HG02678 (cell line): ENCODE results near the gene PALLD.
"Not testable (repeated sequence)": the region's sequence is repeated elsewhere in the genome, so short reads cannot be mapped to it uniquely, and the experiment has no call there.

Experiments used
- ATAC-seq: cut with Tn5 transposase; IDR thresholded peaks from one replicate; pipeline ENCODE4 v1.9.1; 2021; ENCODE audit warnings: mild to moderate bottlenecking, moderate library complexity; ENCODE audit not compliant: unreplicated experiment

PALLD gene

DNA sequence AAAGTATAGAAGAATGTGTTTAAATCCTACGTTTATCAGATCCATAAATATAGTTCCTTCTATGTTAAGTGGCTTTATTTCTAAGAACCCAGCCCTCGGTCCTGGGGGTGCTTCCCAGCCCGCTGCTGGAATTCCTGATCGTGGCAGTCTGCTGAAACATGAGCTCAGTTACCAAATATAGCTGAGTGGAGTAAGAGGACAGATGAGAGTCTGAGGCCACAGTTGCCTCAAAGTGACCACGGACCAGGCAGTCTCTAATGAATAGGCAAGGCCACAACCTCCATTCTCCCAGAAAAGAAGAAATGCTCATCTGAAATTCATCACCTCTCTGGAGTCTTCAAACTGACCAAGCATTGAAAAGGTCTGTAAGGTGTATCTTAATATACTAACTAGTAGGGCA lies at the start of gene PALLD:
Gene PALLD (plus strand): TSS at position 219 of the 400 bp plus-strand sequence.
- no peak for ATAC-seq

DNA sequence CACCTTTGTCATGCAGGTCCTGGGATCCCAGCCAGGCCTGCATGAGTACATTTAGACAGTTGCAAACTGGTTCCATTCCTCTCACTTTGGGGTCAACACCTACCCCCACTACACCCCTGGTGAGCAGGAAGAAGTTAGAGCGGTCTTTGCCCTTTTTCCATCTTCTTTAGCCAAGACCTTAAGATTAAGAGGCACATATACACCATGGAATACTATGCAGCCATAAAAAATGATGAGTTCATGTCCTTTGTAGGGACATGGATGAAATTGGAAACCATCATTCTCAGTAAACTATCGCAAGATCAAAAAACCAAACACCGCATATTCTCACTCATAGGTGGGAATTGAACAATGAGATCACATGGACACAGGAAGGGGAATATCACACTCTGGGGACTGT lies 47.8 kb upstream of the PALLD start:
- not testable (repeated sequence) for ATAC-seq

DNA sequence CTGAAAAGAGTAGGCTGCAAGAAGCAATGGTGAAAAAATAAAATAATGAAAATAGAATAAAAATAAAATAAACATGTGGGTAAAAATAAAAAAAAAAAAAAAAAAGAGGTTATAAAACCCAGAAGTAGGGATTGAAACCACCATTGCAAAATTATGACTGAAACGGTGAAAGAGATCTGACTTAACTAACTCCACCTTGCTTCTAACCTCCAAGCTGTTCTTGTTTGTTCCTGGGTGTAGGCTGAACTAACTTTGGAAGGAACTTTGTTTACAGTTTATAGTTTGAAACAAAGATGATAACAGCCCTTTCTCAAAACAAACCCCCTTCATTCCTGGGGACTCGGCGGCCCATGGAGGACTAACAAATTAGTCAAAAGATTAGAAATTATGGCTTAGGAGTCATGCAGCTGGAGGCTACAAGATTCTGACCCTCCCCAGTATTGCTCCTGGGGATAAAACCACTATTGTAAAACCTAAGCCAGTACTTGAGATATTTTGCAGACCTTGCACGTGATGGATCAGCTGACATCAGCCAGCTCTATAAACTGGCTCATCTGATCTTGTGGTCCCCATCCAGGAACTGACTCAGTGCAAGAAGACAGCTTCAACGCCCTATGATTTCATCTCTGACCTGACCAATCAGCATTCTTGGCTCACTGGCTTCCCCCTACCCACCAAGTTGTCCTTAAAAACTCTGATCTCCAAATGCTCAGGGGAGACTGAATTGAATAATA lies 47.0 kb upstream of the PALLD start:
- no peak for ATAC-seq

DNA sequence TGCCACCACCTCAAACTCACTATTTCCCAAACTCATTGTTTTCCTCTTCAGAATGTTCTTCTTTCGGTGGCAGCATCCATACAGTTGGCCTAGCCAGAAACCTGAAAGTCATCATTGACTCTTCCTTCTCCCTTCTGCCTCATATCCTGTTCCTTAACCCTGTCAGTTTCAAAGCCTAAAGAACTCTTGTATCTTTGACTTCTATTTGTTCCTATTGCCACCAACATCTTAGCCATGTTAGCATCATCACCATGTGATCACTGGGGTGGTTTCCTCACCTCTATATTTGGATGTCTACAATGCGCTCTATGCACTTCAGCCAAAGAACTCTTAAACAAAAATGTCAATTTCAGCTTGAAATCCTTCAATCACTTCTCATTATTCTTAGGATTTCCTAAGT lies 45.5 kb upstream of the PALLD start:
- ATAC-seq: peak; percentile 11

DNA sequence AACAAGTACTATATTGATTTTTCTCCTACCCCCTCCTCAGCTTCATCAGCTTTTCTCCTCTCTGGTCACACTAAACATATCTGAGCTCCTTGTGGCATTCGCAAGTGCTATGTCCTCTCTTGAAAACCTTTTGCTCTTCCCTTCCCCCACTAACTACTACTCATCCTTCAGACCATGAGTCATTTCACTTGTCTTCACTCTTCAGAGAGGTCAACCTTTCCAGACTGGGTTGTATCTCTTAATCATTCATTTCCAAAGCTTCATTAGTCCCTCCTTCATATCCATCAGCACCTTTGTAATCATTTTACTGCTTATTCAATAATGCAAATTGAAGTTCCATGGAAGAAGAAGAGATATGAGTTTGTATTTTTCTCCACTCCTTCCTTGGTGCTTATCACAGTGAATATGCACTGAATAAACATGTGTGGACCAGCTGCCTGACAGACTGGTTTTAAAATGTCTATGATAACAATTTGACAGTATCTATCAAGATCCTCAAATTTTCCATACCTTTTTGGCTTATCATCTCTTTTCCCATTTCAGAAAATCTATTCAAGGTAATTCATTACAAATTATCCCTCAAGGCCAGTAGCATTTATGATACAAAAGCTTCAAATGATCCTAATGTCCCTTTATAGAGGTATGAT lies 45.0 kb upstream of the PALLD start:
- ATAC-seq: peak; percentile 81

DNA sequence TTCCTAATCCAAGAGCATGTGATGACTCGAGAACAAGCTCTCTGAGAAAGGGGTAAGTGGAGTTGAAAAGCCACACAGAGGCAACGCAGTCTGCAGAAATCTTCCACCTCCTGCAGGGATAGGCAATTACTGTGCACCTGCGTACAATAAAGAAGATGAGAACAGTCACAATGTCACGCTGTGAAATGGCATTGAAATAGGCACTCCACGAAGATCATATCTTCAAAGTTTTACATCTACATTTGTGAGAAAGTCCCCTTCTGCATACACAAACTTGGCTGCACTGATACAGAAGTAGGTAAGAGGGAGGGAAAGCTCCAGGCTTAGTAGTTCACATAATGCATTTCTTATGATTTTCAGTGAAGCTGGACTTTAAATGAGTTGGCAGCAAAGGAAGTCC lies 43.7 kb upstream of the PALLD start:
- no peak for ATAC-seq

DNA sequence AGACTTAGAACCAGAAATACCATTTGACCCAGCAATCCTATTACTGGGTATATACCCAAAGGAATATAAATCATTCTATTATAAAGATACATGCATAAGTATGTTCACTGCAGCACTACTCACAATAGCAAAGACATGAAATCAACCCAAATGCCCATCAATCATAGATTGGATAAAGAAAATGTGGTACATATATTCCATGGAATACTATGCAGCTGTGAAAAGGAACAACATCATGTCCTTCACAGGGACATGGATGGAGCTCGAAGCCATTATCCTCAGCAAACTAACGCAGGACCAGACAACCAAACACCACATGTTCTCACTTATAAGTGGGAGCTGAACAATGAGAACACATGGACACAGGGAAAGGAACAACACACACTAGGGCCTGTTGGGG lies 38.6 kb upstream of the PALLD start:
- ATAC-seq: not testable (repeated sequence)

DNA sequence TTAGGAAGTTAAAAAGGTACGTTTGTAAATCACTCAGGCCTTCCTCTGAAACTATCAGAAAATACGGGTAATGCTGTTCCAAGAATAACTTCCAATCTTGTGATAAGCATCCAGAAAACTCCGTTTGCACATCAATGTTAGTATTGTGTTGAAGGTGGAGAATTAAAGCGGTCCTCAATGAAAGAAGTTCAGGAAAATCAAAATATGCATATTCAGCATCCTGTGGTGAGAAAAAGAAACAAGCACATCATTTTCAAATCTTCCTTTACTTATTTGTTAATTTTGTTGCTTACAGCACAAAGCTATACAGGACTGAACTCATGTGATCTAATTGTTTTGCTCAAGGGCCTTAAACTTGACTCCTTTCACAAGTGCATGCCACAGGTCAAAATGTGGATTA lies 35.0 kb upstream of the PALLD start:
- no peak for ATAC-seq

DNA sequence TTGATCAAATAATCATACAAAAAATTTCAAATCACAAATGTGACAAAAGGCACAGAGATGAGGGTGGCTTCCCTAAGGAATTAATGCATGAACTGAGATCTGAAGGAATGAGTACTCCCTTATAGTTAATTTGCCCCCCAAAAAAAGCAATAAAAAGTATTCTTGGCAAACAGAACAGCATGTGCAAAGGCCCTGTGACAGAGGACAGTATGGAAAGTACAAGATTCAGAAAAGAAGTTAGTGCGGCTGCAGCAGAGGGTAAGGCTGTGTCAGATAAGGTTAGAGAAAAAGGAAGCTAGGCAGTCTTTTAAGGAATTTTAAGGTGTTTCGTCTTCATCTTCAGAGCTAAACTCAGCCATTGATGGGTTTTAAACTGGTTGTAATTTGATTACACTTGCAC lies 23.9 kb upstream of the PALLD start:
- ATAC-seq: no peak

DNA sequence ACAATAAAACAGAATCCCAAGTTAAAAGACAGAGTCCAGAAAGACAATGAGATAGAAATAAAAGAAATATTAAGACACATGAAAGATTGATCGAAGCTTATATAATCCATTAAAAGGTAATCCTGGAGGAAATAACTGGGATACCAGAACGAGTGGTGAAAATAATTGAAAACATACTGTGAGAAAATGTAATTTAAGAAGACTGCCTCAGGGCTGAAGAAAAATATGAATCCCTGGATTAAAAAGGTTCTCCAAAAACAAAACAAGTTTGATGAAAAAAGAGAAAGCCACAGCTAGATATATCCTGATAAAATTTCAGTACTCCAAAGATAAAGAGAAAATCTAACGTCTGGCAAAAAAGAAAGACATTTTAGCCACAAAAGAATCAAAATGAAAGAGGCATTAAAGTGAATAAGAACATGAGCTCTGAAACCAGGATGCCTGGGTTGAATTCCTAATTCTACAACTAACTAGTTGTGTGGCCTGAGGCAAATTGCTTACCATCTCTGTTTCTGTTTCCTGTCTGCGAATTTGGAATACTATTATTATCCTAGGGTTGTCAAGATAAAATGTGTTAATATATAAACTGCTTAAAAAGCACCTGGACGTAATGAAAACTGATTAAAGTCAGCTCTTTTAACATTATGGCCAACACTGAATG lies 22.1 kb upstream of the PALLD start:
- ATAC-seq: no peak

DNA sequence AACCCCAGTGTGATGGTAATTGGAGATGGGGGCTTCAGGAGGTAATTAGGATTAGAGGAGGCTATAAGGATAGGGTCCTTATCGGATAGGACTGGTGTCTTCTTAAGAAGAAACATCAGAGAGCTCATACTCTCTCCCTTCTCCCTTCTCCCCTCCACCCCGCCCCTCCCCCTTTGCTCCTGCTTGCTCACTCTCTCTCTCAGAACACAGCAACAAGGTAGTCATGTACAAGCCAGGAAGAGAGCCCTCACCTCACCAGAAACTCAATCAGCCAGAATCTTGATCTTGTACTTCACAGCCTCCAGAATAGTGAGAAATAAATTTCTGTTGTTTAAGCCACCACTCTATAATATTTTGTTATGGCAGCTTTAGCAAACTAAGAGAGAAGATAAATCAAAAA lies 21.1 kb upstream of the PALLD start:
- ATAC-seq: no peak

DNA sequence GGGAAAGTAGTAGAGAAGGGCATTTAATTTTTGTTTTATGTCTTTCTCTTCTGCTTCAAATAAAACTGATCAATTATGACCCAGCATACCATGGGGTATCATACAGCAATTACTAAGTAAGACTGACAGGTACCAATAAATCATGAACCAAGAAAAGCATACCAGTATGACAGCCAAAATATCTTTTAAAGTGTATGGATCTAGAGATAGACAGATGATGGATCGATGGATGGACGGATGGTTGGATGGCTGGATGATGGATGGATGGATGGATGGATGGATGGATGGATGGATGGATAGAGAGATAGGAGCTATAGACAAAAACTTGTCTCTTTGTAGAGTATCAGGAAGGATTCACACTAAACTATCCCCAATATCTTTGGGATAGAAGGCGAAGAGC lies 18.0 kb upstream of the PALLD start:
- no peak for ATAC-seq

DNA sequence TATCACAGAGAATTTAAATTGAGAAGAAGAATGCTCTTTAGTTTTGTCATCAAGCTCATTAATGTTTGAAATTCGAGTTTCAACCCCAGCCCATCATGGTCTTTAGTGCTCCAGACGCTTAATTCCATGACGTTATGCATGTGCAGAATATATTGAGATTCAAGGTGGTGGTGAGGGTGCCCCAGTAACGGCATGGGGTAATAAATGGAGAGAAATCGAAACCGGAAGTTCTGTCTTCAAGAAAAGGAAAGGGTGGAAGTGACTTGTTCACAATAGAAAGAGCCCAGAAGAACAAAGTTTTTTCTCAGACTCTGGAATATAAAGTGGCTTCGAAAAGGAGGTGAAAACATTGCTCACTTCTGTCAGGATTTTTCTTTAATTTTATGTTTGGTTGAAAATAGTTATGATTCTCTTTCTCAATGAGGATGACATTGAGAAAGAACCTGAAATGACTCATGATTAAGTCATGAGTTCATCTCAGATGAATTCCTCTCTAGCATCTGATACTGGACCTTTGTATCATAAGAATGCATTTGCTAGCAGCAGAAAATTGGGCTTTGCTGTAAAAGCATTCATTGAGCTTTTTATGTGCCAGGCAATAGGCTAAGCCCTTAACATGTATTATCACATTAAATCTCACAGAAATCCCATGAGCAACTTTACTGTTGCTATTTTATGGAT lies 15.8 kb upstream of the PALLD start:
- peak; percentile 33 for ATAC-seq

DNA sequence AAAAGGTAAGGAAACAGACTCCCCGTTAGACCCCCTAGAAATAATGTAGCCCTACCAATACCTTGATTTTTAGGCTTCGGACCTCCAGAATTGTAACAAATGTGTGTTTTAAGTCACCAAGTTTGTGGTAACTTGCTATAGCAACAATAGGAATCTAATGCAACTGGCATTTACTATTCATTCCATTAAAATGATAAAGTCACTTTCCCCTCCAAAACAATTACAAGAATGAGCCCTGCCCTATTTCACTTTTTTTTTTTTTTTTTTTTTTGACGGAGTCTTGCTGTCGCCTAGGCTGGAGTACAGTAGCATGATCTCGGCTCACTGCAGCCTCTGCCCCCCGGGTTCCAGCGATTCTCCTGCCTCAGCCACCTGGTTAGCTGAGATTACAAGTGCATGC lies 13.0 kb upstream of the PALLD start:
- no peak for ATAC-seq

DNA sequence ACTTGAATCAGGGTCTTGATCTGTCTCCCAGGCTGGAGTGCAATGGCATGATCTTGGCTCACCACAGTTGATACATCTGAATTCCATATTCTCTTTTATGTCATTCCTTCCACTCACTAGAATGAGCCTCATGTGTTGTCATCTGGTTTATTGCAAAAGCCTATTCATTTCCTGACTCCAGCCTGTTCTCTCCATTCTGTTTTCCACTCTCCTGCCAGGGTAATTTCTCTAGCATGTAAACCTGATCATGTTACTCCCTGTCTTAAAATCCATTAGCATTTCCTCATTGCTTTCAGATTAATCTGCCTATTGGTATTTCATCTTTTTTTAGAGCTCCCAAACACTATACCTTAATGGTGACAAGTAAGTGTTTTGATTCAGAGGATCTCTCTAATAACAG lies 12.2 kb upstream of the PALLD start:
- no peak for ATAC-seq

DNA sequence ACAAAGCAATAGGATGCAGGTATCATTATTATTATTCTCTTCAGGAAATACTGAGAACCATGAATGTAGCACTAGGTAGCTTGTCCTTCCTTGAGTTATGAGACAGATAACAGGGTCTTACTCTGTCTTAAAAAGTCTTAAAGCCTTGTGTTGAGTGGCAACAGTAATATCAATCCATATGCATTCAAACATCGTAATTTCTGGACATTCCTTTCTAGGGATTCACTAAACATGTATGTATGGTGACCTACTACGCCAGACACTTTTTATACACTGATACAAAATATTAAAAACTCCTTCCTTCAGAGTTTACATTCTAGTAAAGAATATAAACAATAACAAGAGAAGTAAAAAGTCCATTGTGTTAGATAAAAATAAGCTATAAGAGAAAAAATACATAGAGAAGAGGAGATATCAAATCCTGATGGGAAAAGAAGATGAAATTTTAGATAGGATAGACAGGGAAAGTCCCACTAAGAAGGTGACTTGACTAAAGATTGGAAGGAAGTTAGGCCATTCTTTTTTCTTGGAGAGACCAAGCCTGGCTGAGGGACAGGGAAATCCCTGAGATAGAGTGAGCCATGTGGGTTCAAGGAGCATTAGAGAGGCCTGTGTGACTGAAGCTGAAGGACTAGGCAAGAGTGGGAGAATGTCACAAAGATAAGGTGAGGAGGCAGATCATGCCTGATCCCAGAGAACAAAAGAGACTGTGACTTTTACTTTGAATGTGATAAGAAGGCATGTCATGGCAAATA lies 11.5 kb upstream of the PALLD start:
- no peak for ATAC-seq

DNA sequence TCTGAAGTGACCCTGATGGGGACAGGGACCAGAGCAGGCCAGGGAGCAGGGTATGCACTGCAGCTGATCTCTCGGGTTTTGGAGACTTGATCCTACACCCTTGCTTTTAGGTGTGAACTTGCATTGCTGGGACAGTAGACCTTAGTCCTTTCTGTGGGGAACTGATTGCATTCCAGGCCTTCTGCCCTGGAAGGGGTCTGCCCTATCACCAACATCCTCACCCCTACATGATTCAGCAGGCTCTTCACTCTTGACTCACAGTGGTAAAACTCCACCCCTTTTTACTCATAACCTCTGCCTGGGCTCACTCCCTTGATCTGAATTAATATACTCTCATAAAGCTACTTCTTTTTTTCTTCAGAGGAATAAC lies 10.0 kb upstream of the PALLD start:
- ATAC-seq: no peak

DNA sequence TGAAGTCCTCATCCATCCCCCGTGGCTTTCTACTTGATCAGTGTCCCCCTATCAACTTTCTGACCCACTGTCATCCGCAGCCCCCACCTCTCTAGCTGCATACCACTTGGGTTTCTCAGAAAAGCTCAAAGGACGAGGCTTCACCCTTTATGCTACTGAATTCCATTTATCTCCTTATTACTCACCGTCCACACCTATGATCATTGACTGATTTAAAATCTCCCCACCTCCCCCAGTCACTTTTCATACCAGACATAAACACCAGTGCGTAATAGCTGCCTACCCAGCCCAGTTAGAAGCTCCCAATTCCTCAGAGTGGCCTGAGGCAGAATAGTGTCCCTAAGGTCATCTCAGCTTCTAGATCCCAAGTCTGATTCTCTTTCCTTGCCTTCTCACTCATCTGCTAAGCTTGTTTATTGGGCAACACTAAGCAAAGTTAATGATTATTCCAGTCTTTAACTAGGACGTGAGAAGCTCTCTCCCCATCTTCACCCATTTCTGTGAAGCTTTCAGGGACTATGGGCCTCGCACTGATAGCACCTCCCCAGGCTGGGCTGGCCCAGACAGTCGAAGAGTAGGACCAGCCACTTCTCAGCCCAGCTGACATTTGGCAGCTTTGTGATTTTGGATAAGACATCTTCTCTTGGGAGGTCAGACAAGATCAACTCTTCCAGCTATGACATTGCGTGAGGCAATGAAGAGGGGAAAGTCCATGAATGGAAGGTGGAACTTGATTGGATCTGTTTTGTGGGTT lies 9.4 kb upstream of the PALLD start:
- no peak for ATAC-seq

DNA sequence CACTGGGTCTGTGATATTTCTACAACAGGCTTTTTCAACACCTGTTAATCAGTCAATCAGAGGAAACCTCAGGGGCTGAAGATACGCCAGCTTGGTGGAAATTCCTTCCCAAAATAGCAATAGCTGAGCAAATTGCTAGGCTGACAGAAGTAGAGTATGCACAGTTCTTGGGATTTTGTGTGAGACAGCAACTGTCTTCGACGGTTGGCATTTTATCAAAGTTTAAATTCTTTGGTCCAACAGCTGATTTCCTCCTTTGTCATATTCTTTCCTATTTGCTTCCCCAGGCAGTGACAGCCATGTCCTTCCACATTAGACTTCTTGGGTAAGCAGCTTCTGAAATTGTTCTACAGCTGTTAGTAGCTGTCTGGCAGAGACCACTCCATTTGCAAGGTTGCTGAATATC lies 8.0 kb upstream of the PALLD start:
- no peak for ATAC-seq

DNA sequence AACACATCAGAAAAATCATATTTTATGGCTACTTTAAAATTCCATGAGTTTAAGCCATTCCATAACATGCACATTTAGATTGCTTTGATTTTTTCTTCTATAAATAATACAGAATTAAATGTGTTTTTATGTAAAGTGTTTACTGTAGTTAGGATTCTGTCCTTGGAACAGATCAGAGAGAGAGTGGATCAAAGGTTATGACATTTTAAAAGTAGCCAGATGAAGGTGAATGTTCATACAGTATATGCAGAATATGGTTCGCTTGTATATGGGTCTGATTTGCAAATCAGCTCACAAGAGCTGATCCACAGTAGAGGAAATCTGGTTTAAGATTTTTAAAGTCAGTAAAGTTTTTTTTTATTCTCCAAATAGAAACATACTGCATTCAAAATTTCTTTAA lies 7.2 kb upstream of the PALLD start:
- ATAC-seq: no peak
